Osteoblast (primary cell): Measurements from ENCODE around the gene TRIM38. TPM values are rescaled to one million over a fixed set of nuclear protein-coding genes. Genes with fewer than 3 reads are reported as not detected.
"Not testable (repeated sequence)": the region's sequence is repeated elsewhere in the genome, so short reads cannot be mapped to it uniquely, and the experiment has no call there.

Source experiments
- DNase-seq: peaks from one replicate; pipeline ENCODE4 v3.0.0; 2011; ENCODE audit warnings: low spot score, mixed read lengths; ENCODE audit not compliant: insufficient read length; ENCODE audit errors: missing footprints
- H2AFZ ChIP-seq: 2 replicates; pipeline ENCODE4 v1.6.0; 2011; ENCODE audit warnings: mild to moderate bottlenecking, low read length
- H3K27ac ChIP-seq: 2 replicates; pipeline ENCODE4 v1.5.1; 2011; ENCODE audit warnings: mild to moderate bottlenecking, low read depth, low read length, moderate library complexity
- H3K27me3 ChIP-seq: 2 replicates; pipeline ENCODE4 v1.6.0; 2012; ENCODE audit warnings: mild to moderate bottlenecking, control low read depth, inconsistent platforms, low read length, moderate library complexity; ENCODE audit not compliant: insufficient read depth
- H3K36me3 ChIP-seq: 2 replicates; pipeline ENCODE4 v1.5.1; 2011; ENCODE audit warnings: mild to moderate bottlenecking, low read length, control low read depth, moderate library complexity; ENCODE audit not compliant: insufficient read depth
- H3K4me1 ChIP-seq: 2 replicates; pipeline ENCODE4 v1.5.1; 2011; ENCODE audit warnings: mild to moderate bottlenecking, low read length, control low read depth, moderate library complexity; ENCODE audit not compliant: insufficient read depth
- H3K4me2 ChIP-seq: 2 replicates; pipeline ENCODE4 v1.6.0; 2011; ENCODE audit warnings: mild to moderate bottlenecking, low read length; ENCODE audit not compliant: insufficient read depth
- H3K4me3 ChIP-seq: fragments of 200-600 bp; sonication (generic); 3 replicates; pipeline ENCODE4 v1.5.1; 2012; ENCODE audit warnings: mild to moderate bottlenecking, low read length, inconsistent platforms; ENCODE audit not compliant: insufficient read depth
- H3K79me2 ChIP-seq: 2 replicates; pipeline ENCODE4 v1.6.0; 2012; ENCODE audit warnings: mild to moderate bottlenecking, low read length, control low read depth, inconsistent platforms; ENCODE audit not compliant: insufficient read depth
- H3K9me3 ChIP-seq: 2 replicates; pipeline ENCODE4 v1.5.1; 2011; ENCODE audit warnings: low read depth, low read length, control low read depth
- H4K20me1 ChIP-seq: 2 replicates; pipeline ENCODE4 v1.6.0; 2012; ENCODE audit warnings: mild to moderate bottlenecking, low read length, control low read depth; ENCODE audit not compliant: insufficient read depth
- total RNA-seq: library from RNA; depleted of rRNA; stranded (reverse); fragments of >200 nt; gene quantifications from 2 replicates; pipeline ENCODE4 v1.2.3, GENCODE V29; 2012
- TF ChIP-seq, protein P1 (sequence below): IDR thresholded peaks from 2 replicates; pipeline ENCODE4 v1.5.1; 2011; ENCODE audit warnings: mild to moderate bottlenecking, low read depth, low read length, moderate library complexity; ENCODE audit errors: extremely low read depth

Gene TRIM38
- total RNA-seq, 1 donor, result 13.0 TPM

DNA sequence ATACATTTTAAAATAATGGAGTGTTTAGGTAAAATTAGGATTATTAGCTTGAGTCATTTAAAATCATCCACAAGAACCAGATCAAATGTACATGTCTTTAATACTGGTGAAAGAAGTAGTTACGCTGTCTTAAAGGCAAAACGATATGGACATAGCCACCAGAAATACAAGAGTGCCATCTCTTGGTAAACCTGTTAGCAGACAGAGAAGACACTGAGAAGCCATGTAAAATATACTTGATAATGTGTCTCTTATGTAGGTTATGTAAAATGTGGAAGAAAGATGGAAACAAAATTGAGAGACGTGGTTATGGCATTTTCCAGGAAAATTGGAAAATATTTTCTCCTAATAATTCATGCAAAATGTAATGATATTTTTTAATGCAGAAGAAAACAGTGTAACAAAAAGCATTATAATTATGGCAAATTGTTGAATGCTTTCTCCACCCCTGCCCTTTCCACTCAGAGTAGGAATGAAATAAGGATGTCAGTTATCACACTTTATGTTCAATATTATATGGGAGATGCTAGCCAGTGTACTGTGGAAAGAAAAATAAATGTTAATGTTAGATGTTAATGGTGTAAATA lies 19.9 kb upstream of the TRIM38 start:
- TF ChIP-seq, protein P1, sequence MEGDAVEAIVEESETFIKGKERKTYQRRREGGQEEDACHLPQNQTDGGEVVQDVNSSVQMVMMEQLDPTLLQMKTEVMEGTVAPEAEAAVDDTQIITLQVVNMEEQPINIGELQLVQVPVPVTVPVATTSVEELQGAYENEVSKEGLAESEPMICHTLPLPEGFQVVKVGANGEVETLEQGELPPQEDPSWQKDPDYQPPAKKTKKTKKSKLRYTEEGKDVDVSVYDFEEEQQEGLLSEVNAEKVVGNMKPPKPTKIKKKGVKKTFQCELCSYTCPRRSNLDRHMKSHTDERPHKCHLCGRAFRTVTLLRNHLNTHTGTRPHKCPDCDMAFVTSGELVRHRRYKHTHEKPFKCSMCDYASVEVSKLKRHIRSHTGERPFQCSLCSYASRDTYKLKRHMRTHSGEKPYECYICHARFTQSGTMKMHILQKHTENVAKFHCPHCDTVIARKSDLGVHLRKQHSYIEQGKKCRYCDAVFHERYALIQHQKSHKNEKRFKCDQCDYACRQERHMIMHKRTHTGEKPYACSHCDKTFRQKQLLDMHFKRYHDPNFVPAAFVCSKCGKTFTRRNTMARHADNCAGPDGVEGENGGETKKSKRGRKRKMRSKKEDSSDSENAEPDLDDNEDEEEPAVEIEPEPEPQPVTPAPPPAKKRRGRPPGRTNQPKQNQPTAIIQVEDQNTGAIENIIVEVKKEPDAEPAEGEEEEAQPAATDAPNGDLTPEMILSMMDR, result peak; percentile 69
- H3K4me2 ChIP-seq, result no peak overlapping the region
- no peaks in the 10 kb centered on the region for H3K79me2 ChIP-seq
- H3K36me3 ChIP-seq, result no peaks in the 10 kb centered on the region
- no peaks in the 10 kb centered on the region for H3K27me3 ChIP-seq
- no peaks in the 10 kb centered on the region for H3K4me1 ChIP-seq
- H4K20me1 ChIP-seq, result no peaks in the 10 kb centered on the region
- H3K4me3 ChIP-seq, result no peak overlapping the region
- DNase-seq, result peak; percentile 80
- H3K27ac ChIP-seq, result no peak overlapping the region
- no peak overlapping the region for H2AFZ ChIP-seq
- no peaks in the 10 kb centered on the region for H3K9me3 ChIP-seq

DNA sequence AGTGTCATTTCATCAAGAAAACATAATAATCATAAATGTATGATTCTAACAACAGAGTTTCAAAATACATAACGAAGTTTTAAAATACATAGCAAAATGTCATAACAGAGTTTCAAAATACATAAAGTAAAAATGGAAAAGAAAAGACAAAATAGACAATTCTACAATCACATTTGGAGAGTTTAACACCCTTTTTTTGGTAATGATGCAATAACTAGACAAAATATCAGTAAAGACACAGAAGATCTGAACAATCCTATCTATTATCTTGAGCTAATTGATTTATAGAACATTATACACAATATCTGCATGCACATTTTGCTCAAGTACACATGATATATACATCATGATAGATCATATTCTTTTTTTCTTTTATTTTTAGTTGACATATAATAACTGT lies 18.7 kb upstream of the TRIM38 start:
- H4K20me1 ChIP-seq, result no peaks in the 10 kb centered on the region
- no peak overlapping the region for H2AFZ ChIP-seq
- H3K4me1 ChIP-seq, result no peaks in the 10 kb centered on the region
- no peak overlapping the region for H3K27ac ChIP-seq
- H3K36me3 ChIP-seq, result no peaks in the 10 kb centered on the region
- TF ChIP-seq, protein P1, result no peak
- no peaks in the 10 kb centered on the region for H3K79me2 ChIP-seq
- no peak overlapping the region for H3K4me2 ChIP-seq
- DNase-seq, result no peak
- H3K9me3 ChIP-seq, result no peaks in the 10 kb centered on the region
- H3K27me3 ChIP-seq, result no peaks in the 10 kb centered on the region
- H3K4me3 ChIP-seq, result no peak overlapping the region

DNA sequence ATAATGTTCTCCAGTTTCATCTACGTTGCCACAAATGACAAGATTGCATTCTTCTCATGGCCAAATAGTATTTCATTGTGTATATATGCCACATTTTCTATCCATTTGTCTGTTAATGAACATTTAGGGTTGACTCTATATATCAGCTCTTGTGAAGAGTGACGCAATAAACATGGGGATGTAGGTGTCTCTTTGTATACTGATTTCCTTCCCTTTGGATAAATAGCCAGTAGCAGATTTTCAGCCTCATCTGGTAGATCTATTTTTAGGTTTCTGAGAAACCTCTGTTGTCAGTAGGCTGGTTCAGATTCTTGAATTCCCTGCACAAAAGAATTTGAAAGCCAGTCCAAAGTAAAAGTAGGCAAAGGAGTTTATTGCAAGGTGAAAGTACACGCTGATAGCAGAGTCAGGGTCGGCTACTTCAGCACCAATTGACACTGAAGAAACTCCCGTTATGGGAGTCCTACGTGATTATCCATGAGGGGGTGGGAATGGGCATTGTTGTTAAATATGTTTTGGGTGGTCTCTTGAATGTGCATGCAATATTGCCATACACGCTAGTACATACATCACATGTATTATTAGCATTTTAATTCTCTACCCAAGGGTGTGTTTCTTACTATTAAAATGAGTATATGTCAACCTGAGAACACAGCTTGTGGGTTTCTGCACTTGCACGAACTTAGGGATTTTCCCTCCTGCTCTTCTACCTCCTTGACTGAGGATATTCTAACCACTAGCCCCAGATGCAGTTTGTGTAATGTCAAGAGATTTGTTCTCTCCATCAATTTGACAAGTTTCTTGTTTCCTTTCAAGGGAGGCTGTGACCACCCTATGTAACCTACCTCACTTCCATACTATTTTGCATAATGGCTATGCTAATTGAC lies 17.7 kb upstream of the TRIM38 start:
- TF ChIP-seq, protein P1, result no peak
- H3K9me3 ChIP-seq, result no peaks in the 10 kb centered on the region
- DNase-seq, result no peak
- H3K4me2 ChIP-seq, result no peak overlapping the region
- H3K4me1 ChIP-seq, result no peaks in the 10 kb centered on the region
- H3K79me2 ChIP-seq, result no peaks in the 10 kb centered on the region
- no peaks in the 10 kb centered on the region for H3K36me3 ChIP-seq
- H4K20me1 ChIP-seq, result no peaks in the 10 kb centered on the region
- H3K4me3 ChIP-seq, result no peak overlapping the region
- H3K27me3 ChIP-seq, result no peaks in the 10 kb centered on the region
- peak overlapping the region; percentile 29 for H2AFZ ChIP-seq
- no peak overlapping the region for H3K27ac ChIP-seq

DNA sequence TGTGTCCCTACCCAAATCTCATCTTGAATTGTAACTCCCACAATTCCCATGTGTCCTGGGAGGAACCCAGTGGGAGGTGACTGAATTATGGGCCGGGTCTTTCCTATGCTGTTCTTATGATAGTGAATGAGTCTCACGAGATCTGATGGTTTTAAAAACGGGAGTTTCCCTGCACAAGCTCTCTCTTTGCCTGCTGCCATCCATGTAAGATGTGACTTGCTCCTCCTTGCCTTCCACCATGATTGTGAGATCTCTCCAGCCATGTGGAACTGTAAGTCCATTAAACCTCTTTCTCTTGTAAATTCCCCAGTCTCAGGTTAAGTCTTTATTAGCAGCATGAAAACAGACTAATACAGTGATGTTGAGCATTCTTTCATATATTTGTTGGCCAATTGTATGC lies 16.9 kb upstream of the TRIM38 start:
- H3K4me2 ChIP-seq, H3K9me3 ChIP-seq, DNase-seq, H3K4me1 ChIP-seq, H3K27ac ChIP-seq, H3K4me3 ChIP-seq, H3K36me3 ChIP-seq, H3K79me2 ChIP-seq, H2AFZ ChIP-seq, H4K20me1 ChIP-seq, H3K27me3 ChIP-seq: not testable (repeated sequence)
